ENCODE measurements around the gene KCNJ6.

- TF ChIP-seq CTCF (IDR thresholded peaks at IDR 0.05; ENCODE audit: low read depth, low read length) (no peak), EZH2phosphoT487 (IDR thresholded peaks at IDR 0.05; ENCODE audit: low read depth) (no peak)
Observed at GRCh38 chr21:37808261-37808660, 108.0 kb downstream of the KCNJ6 start.
